Measurements from ENCODE around the gene WEE1.
A peak's percentile ranks its signal among the peaks of the same experiment; 100 is the strongest.

WEE1 gene

DNA sequence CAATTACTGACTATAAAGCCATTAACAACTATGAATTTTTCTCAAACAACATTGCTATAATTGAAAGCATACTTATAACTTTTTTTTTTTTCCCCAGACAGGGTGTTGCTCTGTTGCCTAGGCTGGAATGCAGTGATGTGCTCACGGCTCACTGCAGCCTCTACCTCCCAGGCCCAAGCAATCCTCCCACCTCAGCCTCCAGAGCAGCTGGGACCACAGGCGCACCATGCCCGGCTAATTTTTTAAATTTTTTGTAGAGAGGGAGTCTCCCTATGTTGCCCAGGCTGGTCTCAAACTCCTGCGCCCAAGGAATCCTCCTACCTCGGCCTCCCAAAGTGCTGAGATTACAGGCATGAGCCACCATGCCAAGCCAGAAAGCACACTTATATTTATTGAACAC is 6.1 kb upstream of the WEE1 start:
- DNase-seq = no peak

DNA sequence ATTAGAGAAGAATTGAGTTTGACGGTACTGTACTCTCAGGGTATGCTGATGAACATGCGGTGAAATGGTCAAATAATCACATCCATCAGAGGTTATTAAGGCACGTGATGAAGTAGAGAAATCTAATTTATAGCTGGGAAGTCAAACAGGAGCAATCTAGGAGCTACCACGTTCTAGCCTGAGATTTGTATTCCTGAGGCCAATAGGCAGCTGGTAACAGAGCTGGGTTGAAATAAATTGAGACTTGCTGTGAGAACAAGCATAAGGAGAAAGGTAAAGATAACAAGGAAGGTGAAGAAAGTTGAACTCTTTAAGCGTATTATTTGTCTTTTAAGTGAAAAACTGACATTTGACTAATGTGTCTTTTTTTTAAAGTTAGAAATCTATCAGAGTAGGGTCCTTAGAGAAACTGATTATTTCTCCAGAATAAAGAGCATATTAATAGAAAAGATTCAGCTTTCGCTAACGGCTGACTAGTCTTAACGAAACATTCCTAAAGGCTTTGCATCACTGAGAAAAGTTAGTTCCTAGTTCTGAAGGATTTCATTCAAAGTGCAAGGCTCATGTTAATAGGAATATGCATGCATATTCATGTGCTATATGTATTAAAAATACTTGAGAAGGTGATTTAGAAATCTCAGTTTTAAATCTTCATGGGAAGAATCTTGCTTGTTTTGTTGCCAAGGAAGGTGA is 5.2 kb upstream of the WEE1 start:
- no peak for DNase-seq

DNA sequence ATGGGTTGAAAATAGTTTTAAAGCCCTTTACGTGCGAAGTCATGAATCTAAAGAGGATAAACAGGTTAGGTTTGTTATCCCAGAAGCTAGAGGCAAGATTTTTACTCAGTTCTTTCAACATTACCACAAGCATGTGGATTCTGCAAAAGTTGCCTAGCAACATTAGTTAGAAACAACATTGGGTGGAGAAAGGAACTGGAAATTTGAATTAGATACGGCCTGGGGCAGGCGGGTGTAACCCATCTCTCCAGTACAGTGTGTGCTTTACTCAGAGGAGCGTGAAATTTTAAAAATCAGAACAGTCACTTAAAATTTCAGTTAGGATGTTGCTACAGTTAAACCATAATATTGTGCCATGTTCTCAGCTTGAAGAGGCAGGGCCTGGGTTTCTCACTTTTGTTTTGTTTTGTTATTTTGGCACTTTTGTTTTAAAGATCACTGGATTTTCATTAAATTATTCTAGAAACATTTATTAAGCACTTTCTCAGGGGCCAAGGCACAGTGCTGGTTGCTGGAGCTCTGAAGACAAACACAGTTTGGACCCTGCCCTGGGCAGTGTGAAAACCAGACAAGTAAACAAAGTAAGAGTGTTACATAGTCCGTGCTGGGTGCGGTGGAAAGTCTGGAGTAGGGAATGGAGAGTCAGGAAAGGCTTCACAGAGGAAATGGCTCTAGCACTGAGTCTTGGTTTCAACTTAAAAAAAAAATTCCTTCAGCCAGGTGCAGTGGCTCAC is 4.4 kb upstream of the WEE1 start:
- DNase-seq = no peak

DNA sequence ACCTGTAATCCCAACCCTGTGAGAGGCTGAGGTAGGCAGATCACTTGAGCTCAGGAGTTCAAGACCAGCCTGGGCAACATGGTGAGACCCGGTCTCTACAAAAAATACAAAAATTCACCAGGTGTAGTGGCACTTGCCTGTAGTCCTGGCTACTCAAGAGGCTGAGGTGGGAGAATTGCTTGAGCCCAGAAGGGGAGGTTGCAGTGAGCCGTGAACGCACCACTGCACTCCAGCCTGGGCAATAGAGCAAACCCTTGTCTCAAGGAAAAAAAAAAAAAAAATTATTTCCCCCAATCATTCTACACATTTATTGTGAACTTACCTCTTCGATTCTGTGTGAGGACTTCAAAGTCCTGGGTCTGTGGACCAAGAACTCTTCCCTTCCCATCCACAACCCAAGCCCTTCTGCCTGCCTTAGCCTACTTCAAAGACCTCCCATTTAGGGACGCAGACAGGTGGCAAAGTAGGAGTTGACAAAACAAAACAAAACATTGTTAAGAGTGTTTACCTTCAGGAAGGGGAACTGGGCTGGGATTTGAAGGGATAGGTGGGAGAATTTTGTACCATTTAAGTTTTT is 3.8 kb upstream of the WEE1 start:
- DNase-seq = no peak

DNA sequence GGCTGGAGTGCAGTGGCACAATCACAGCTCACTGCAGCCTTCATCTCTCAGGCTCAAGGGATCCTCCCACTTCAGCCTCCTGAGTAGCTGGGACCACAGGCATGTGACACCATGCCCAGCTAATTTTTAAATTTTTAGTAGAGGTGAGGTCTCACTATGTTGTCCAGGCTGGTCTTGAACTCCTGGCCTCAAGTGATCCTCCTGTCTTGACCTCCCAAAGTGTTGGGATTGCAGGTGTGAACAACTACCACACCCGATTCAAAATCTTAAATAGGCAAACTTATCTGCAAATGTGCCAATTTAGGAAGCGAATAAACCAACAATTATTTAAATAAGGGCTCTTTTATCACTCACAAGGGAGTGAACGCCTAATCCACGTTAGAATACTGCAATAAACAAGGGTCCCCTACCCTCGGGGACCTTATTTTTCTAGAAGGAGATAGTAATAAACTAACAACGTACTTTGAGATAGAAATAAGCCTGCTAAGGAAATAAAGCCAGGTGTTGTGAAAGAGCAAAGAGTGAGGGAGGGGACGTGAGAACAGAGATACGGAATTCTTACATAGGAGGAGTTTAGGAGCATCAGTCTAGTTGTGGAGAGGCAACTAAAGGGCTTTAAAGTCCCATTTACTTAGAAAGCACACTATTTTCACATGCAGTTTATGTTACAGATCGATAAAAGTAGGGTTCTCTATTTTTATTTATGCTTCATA is 3.0 kb upstream of the WEE1 start:
- DNase-seq = no peak

DNA sequence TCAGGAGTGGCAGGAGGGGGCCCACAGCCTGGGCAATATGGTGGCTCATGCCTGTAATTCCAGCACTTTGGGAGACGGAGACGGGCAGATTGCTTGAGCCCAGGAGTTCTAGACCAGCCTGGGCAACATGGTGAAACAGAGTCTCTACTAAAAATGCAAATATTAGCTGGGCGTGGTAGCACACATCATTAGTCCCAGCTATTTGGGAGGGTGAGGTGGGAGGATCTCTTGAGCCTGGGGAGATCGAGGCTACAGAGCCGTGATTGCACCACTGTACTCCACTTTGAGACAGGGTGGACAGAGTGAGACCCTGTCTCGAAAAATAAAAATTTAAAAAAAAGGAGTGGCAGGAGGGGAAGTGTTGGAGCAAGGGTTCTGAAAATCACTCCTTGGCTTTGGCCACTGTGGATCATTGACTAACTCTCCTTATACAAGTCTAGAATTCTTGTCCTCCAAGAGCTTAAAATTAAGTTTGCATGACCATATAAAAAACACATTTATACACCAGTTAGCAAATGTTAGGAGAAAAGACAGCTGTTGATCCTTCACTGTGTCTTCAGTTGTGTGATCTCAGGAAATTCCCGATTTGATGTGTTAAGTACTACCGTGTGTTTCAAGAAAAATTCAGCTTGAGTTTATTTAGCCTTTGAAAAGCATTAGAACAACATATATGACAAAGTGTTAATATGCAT is 2.3 kb upstream of the WEE1 start:
- DNase-seq = no peak

DNA sequence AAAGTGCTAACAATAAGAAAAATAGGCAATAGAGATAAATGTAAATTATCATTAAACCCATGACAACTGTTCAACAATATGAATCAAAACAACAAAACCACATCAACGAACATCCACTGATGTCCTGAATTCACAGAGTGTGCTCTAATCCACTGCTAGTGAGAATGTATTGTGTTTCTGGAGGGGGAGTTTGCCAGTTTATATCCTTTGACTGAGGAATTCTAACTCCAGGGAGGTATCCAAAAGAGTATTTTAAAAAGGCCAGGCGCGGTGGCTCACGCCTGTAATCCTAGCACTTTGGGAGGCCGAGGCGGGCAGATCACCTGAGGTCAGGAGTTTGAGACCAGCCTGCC is 1.7 kb upstream of the WEE1 start:
- DNase-seq = no peak

DNA sequence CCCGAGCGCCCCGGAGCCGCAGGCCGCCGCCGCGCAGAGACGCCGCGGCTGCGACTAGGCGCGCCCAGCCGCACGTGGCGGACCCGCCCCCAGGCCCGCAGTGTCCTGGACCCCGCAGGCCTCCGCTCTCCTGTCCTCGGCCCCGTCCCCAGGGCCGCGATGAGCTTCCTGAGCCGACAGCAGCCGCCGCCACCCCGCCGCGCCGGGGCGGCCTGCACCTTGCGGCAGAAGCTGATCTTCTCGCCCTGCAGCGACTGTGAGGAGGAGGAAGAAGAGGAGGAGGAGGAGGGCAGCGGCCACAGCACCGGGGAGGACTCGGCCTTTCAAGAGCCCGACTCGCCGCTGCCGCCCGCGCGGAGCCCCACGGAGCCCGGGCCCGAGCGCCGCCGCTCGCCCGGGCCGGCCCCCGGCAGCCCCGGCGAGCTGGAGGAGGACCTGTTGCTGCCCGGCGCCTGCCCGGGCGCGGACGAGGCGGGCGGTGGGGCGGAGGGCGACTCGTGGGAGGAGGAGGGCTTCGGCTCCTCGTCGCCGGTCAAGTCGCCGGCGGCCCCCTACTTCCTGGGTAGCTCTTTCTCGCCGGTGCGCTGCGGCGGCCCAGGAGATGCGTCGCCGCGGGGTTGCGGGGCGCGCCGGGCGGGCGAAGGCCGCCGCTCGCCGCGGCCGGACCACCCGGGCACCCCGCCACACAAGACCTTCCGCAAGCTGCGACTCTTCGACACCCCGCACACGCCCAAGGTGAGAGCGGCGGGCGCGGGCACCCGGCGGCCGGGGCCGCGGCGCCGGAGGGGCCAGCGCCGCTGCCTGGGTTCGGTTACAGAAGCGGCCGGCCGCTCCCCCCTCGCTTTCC is 528 bp downstream of the WEE1 start:
- no peak for DNase-seq

DNA sequence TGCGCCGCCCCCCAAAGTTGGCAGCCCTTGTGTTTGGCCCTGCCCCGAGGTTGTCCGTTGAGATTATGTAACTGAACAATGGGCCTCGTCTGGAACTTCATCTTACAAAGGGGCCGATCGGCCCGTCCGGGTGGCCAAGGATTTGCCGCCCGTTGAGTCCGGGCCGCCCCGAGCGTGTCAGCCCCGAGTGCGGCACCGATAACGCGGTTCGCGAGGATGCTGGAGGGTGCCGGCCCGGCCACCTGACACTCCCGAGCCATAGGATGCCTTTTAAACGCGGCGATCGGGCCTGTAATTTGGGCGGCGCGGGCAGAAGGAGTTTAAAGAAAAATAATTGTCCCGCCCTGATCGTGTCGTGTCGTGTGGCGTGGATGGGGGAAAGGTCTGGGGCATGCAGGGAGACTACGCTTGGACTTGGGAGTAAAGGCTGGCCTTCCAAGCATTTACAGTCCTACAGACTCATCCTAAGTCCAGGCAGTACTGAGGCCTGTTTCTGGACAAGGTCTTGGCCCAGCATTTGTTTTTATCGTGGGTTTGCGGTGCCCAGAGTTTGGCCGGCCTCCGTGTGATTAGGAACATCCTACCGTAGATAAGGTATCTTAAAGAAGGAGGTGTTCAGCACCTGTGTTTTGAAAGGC is 1.3 kb downstream of the WEE1 start:
- peak; percentile 15 for DNase-seq

DNA sequence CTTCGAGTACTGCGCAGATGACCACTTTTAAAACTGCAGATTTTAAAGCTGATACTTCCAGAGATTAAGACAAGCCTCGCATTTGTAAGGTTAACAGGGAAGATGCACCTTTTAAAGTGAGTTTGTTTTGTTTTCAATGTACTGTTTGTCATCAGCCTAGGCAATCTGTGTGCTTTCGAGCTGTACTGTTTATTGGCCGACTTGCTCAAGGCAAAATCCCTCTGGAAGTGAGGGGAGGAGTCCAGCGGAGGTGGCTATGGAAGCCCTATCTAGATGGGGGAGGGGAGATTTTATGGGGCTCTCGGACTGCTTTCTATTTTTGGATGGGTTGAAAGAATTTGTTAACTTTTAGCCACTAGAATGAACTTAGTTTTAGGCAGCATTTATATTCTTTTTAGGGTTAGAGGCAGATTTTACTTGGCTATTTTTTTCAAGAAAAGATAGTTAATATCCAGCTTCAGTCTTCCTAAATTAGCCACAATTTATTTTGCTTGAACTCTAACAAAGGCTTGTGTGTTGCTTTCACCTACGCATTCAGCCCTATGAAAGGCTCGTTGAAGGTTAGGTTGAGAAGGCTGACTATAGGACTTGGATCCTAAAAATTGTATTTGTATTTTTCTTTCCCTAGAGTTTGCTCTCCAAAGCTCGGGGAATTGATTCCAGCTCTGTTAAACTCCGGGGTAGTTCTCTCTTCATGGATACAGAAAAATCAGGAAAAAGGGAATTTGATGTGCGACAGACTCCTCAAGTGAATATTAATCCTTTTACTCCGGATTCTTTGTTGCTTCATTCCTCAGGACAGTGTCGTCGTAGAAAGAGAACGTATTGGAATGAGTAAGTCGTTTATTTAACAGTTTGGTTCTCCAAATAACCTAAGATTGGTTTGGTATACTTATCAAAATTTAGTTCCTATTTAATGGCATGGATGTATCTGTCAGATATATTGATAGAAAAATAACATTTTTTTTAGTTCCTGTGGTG is 2.1 kb downstream of the WEE1 start:
- no peak for DNase-seq

DNA sequence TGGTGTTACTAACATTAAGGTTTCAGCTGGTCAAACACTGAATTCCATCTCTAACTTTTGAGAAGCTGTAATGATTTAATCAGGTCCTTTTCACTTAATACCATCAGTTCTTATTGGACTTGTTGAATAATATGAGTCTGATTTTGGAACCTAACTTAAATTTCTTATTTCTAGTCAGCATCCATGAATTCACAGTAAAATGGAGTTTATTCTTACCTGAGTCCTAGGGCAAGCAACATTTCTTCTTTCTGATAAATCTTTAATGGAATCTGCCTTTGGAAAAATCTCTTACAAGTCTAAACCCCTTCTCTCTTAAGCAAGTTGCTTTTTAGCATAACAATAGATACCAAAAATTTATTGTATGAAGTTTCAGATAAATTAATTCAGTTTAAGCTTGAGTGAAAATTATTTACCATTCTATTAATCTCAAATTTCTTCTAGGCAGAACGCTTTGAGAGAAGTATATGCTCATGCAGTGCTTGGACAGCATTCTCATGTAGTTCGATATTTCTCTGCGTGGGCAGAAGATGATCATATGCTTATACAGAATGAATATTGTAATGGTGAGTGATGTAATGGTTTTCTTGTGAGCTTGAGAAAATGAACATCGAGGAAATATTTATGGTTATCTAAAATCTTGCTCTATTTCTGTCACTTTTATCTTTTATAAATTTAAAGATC is 3.4 kb downstream of the WEE1 start:
- no peak for DNase-seq

DNA sequence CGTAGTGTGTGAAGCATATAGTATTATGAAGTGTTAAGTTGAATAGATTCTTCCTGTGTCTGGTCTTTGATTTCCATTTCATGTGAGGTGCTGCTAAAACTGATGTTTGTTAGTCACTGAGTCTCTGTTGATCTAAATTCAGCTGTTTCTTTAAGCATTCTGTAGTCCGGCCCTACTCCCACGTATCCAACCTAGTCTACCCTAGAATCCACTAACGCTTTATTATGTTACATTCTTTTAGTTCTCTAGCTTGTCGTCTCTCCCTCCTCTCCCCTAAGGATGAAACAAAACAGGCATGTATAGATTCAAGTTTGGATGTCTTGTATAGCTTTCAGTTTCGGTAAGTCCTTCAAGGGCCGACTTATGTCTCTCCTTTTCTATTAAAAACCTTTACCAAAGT is 4.1 kb downstream of the WEE1 start:
- no peak for DNase-seq

DNA sequence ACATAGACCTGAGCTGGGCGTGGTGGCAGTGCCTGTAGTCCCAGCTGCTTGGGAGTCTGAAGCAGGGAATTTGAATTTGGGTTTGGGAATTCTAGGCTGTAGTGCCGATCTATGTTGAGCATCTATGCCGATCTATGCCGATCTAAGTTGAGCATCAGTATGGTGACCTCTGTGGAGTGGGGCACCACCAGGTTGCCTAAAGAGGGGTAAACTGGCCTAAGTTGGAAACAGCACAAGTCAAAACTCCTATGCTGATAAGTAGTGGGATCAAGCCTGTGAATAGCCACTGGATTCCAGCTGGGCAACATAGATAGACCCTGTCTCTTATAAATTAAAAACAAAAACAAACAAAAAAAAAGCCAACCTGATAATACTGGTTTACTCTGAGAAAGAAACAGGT is 7.4 kb downstream of the WEE1 start:
- DNase-seq = no peak

DNA sequence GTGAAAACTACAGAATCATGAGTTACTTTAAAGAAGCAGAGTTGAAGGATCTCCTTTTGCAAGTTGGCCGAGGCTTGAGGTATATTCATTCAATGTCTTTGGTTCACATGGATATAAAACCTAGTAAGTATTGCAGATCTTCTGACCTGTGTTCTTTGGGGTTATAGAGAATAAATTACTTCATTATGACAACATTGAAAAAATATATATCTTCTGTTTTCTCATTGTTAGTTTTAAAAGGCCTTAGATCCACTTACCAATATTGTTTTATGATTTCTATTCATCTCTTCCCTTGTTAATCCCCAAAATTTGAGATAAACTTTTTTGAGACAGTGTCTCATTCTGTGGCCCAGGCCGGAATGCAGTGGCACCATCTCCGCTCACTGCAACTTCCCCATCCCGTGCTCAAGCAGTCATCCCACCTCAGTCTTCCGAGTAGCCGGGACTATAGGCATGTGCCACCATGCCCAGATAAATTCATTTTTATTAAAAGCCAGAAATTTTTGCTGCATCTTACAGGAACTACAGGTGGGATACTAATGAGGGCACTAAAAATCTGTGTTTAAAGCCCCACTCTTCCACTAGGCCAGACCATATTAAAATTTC is 8.2 kb downstream of the WEE1 start:
- DNase-seq = no peak

DNA sequence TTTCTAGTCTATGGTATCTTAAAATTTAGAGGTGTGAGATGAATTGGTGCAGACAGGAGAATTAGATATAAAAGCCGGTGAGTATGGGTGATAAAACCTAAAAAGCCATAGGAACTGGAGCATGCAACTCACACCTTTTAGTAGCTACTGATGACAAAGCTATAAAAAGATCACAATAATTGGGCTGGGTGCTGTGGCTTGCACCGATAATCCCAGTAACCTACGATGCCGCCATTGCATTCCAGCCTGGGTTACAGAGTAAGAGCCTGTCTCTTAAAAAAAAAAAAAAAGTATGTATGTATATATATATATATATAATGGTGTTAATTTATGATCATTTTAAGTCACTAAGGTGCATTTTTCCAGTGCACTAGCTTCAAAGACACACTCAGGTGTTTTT is 17.2 kb downstream of the WEE1 start:
- DNase-seq = no peak

DNA sequence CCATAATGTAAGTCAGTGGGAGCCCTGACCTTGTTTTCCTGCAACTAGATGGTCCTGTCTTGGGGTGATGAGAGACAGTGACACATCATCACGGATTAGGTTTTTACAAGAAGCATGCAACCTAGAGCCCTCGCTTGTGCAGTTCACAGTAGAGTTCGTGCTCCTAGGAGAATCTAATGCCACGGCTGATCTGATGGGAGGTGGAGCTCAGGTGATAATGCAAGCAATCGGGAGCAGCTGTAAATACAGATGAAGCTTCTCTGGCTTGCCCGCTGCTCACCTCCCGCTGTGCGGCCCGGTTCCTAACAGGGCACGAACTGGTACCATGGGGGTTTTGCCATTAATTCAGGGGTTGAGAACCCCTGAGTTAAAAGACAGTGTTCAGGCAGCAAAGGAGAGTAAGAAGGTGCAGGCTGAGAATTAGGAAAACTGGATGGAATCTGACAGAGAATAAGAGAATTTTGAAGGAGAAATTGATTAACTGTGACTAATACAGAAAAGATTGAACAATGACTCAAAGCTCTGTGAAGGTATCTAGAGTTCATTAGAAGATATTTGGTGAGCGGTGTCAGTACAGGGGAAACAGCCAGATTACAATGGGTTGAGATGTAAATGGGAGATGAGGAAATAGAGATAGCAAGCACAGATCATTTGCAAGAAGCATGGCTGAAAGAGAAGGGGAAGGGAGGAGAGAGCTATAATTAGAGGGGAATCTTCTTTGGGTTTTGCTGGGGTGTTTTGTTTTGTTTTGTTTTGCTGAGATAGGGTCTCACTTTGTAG is 21.0 kb downstream of the WEE1 start:
- DNase-seq = no peak

DNA sequence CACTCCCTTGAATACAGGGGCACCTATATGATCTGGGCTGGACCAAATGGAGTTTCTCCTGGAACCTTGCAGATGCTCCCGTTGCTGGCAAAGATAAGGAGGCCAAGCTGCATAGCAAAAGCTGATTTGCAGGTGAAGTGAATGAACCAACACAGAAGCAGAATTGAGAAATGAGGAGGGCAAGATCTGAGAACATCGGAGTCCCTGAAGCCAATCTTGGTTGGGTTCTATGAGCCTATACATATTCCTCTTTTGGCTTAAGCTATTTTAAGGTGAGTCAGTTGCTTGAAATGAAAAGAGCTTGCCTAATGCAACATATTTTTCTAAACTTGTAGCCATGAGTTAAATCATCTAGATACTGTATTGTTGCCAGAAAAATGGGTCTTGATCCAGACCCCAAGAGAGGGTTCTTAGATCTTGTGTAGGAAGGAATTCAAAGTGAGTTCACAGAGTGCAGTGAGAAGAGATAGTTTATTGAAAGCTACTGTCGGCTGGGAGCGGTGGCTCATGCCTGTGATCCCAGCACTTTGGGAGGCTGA is 23.5 kb downstream of the WEE1 start:
- no peak for DNase-seq

DNA sequence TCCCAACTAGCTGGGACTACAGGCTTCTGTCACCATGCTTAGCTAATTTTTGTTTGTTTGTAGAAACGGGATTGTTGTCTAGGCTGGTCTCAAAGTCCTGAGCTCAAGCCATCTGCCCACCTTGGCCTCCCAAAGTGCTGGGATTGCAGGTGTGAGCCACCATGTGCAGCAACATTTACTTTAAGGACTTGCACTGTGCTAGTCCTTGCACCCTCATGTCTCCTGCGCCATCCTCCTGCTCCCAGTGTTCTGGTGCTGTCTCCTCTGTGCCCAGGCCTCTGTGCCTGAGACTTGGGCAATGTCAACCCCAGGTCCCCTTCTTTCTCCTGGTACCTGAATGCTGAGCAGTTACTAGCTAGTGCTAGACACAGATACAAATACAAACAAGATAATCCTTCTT is 26.7 kb downstream of the WEE1 start:
- no peak for DNase-seq
